DOHH2 (cell line): ENCODE data around the gene WDR41.

ENCODE experiments used
- CTCF ChIP-seq: fragments of 200-600 bp; sonication (generic); IDR thresholded peaks from one replicate; pipeline ENCODE4 v1.5.1; 2014; ENCODE audit warnings: antibody characterized with exemption, mild to moderate bottlenecking, low read depth, low read length; ENCODE audit not compliant: poor library complexity, severe bottlenecking
- EZH2phosphoT487 ChIP-seq: fragments of 200-600 bp; sonication (generic); IDR thresholded peaks from 2 replicates; pipeline ENCODE4 v1.6.1; 2017; ENCODE audit warnings: borderline replicate concordance, mild to moderate bottlenecking, antibody characterized with exemption, low read length, moderate library complexity, mixed read lengths

DNA sequence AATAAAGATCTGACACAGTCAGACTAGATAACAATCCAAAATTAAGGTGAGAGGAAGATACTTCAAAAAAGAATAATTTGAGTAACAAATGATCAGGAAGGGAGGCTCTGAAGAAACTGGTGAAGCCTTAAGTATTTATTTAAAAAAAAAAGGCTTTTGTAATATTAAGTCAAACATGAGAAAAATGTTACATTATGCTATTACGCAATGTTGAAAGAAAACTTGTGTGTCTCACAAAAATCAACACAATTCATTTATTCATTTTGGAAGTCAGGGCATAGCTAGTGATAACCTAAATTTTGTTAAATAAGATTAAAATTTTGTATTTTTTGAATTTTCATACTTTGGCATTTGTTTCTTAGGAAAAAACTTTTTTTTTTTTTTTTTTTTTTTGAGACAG lies 28.2 kb downstream of the WDR41 start:
- TF ChIP-seq CTCF = no peak
- TF ChIP-seq EZH2phosphoT487 = no peak
